ENCODE results near the gene TANGO2. TPM values are rescaled to one million over a fixed set of nuclear protein-coding genes. Genes with fewer than 3 reads are reported as not detected.

TANGO2 gene
- total and polyA plus RNA-seq, 4 donors: 20.7 to 48.8 (median 34.1) TPM

- H3K27ac ChIP-seq (ENCODE audit: low read depth in 1 of 2, low read length in 1 of 2): no peak overlapping the region
- ATAC-seq (ENCODE audit: insufficient read depth, low FRiP score) (no peak), DNase-seq (no peak)
- no peak overlapping the region for H3K4me3 ChIP-seq
- 96 to 97% methylated on average over 7 of the region's 7 CpGs for WGBS, 2 donors
- no peaks in the 10 kb centered on the region for H3K27me3 ChIP-seq (ENCODE audit: control insufficient read depth in 3 of 3, insufficient read depth in 3 of 3, low read length in 2 of 3)
- H3K9ac ChIP-seq (ENCODE audit: insufficient read depth in 1 of 2, low read length in 2 of 2): no peak overlapping the region
- H3K4me1 ChIP-seq (ENCODE audit: control insufficient read depth in 5 of 5, insufficient read depth in 5 of 5, low read length in 5 of 5): no peaks in the 10 kb centered on the region
- TF ChIP-seq, protein P1, sequence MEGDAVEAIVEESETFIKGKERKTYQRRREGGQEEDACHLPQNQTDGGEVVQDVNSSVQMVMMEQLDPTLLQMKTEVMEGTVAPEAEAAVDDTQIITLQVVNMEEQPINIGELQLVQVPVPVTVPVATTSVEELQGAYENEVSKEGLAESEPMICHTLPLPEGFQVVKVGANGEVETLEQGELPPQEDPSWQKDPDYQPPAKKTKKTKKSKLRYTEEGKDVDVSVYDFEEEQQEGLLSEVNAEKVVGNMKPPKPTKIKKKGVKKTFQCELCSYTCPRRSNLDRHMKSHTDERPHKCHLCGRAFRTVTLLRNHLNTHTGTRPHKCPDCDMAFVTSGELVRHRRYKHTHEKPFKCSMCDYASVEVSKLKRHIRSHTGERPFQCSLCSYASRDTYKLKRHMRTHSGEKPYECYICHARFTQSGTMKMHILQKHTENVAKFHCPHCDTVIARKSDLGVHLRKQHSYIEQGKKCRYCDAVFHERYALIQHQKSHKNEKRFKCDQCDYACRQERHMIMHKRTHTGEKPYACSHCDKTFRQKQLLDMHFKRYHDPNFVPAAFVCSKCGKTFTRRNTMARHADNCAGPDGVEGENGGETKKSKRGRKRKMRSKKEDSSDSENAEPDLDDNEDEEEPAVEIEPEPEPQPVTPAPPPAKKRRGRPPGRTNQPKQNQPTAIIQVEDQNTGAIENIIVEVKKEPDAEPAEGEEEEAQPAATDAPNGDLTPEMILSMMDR (IDR thresholded peaks at IDR 0.05; ENCODE audit: control extremely low read depth, extremely low read depth): no peak
- peaks cover 0 to 45% (median 5%) of the 10 kb centered on the region in 4 donors for H3K36me3 ChIP-seq (ENCODE audit: control insufficient read depth in 4 of 4, insufficient read depth in 4 of 4, low read length in 4 of 4)
- H3K9me3 ChIP-seq (ENCODE audit: control insufficient read depth in 4 of 4, insufficient read depth in 3 of 4, low read length in 3 of 4): no peaks in the 10 kb centered on the region
Measured at GRCh38 chr22:20040327-20041200, 19.7 kb downstream of the TANGO2 start.

- H3K27ac ChIP-seq (ENCODE audit: low read depth in 1 of 2, low read length in 1 of 2): no peak overlapping the region
- H3K27me3 ChIP-seq (ENCODE audit: control insufficient read depth in 3 of 3, insufficient read depth in 3 of 3, low read length in 2 of 3): no peaks in the 10 kb centered on the region
- peaks cover 0 to 44% (median 3%) of the 10 kb centered on the region in 4 donors for H3K36me3 ChIP-seq (ENCODE audit: control insufficient read depth in 4 of 4, insufficient read depth in 4 of 4, low read length in 4 of 4)
- WGBS, 2 donors: 92 to 94% methylated on average over 26 of the region's 26 CpGs
- DNase-seq (no peak), ATAC-seq (ENCODE audit: insufficient read depth, low FRiP score) (no peak)
- no peak overlapping the region for H3K4me3 ChIP-seq
- H3K4me1 ChIP-seq (ENCODE audit: control insufficient read depth in 5 of 5, insufficient read depth in 5 of 5, low read length in 5 of 5): no peaks in the 10 kb centered on the region
- H3K9ac ChIP-seq (ENCODE audit: insufficient read depth in 1 of 2, low read length in 2 of 2): no peak overlapping the region
- no peaks in the 10 kb centered on the region for H3K9me3 ChIP-seq (ENCODE audit: control insufficient read depth in 4 of 4, insufficient read depth in 3 of 4, low read length in 3 of 4)
- TF ChIP-seq, protein P1 (IDR thresholded peaks at IDR 0.05; ENCODE audit: control extremely low read depth, extremely low read depth): no peak
Measured at GRCh38 chr22:20043057-20043996, 22.4 kb downstream of the TANGO2 start.

GRCh38 chr22:20043997-20044342, 23.1 kb downstream of the TANGO2 start:
- Histone ChIP-seq H3K36me3 (ENCODE audit: control insufficient read depth in 4 of 4, insufficient read depth in 4 of 4, low read length in 4 of 4) (peaks cover 0 to 40% (median 3%) of the 10 kb centered on the region in 4 donors), H3K27ac (ENCODE audit: low read depth in 1 of 2, low read length in 1 of 2) (no peak overlapping the region), H3K9me3 (ENCODE audit: control insufficient read depth in 4 of 4, insufficient read depth in 3 of 4, low read length in 3 of 4) (no peaks in the 10 kb centered on the region), H3K9ac (ENCODE audit: insufficient read depth in 1 of 2, low read length in 2 of 2) (no peak overlapping the region), H3K27me3 (ENCODE audit: control insufficient read depth in 3 of 3, insufficient read depth in 3 of 3, low read length in 2 of 3) (no peaks in the 10 kb centered on the region), H3K4me1 (ENCODE audit: control insufficient read depth in 5 of 5, insufficient read depth in 5 of 5, low read length in 5 of 5) (no peaks in the 10 kb centered on the region), H3K4me3 (no peak overlapping the region)
- WGBS, 2 donors: 96 to 97% methylated on average over 7 of the region's 7 CpGs
- DNase-seq (no peak), ATAC-seq (ENCODE audit: insufficient read depth, low FRiP score) (no peak)
- TF ChIP-seq, protein P1 (IDR thresholded peaks at IDR 0.05; ENCODE audit: control extremely low read depth, extremely low read depth): no peak
